IMR-90 (cell line): ENCODE measurements around the gene SLC30A10. TPM values are rescaled to one million over a fixed set of nuclear protein-coding genes. Genes with fewer than 3 reads are reported as not detected.

Experiments used
- ATAC-seq: fragments of 200-7000 bp; cut with Tn5 transposase; 2 replicates; pipeline ENCODE4 v1.9.1; 2020; ENCODE audit warnings: low read depth, mild to moderate bottlenecking, moderate library complexity
- BruUV-seq: library from RNA; stranded (reverse); fragments of 400-500 nt; replicated peaks from 2 replicates; lab custom pipeline; 2021; lab: Mats Ljungman, UMichigan
- CTCF ChIA-PET: fragments of 300-600 bp; formaldehyde crosslinking; extraction: SDS; loops from one replicate; lab custom pipeline; 2021; ENCODE audit warnings: antibody characterized with exemption; lab: Yijun Ruan, JAX
- POLR2A ChIA-PET: fragments of 300-600 bp; sonication (Branson Sonifier 250); formaldehyde crosslinking; loops from one replicate; lab custom pipeline; 2022; ENCODE audit warnings: antibody characterized with exemption; ENCODE audit not compliant: unreplicated experiment; lab: Charles Lee
- DNase-seq: peaks from one replicate; pipeline ENCODE4 v3.0.0; 2013
- H2AFZ ChIP-seq: replicated peaks from 2 replicates; pipeline ENCODE3; 2013; ENCODE audit warnings: low read length, mild to moderate bottlenecking; ENCODE audit not compliant: poor library complexity
- H2AK5ac ChIP-seq: 2 replicates; pipeline ENCODE4 v1.6.1; 2013; ENCODE audit warnings: low read depth, low read length, inconsistent platforms
- H2AK9ac ChIP-seq: replicated peaks from 2 replicates; pipeline ENCODE3; 2013; ENCODE audit warnings: mild to moderate bottlenecking, low read depth, low read length, moderate library complexity; ENCODE audit not compliant: poor library complexity
- H2BK120ac ChIP-seq: 2 replicates; pipeline ENCODE4 v1.6.1; 2013; ENCODE audit warnings: low read depth, low read length, inconsistent platforms
- H2BK15ac ChIP-seq: 3 replicates; pipeline ENCODE4 v1.6.1; 2013; ENCODE audit warnings: low read depth, low read length, inconsistent platforms
- H2BK20ac ChIP-seq: 2 replicates; pipeline ENCODE4 v1.6.1; 2013; ENCODE audit warnings: low read depth, mild to moderate bottlenecking, inconsistent platforms, low read length, moderate library complexity
- H2BK5ac ChIP-seq: 2 replicates; pipeline ENCODE4 v1.6.1; 2013; ENCODE audit warnings: mild to moderate bottlenecking, low read depth, low read length, inconsistent platforms; ENCODE audit not compliant: poor library complexity, severe bottlenecking
- H3K14ac ChIP-seq: replicated peaks from 2 replicates; pipeline ENCODE4 v1.6.1; 2013; ENCODE audit warnings: low read depth, low read length, inconsistent platforms
- H3K18ac ChIP-seq: 2 replicates; pipeline ENCODE4 v1.6.1; 2013; ENCODE audit warnings: low read depth, low read length, control low read depth
- H3K23ac ChIP-seq: 2 replicates; pipeline ENCODE4 v1.6.1; 2013; ENCODE audit warnings: low read depth, low read length, inconsistent platforms
- H3K27ac ChIP-seq: 2 replicates; pipeline ENCODE4 v1.5.1; 2013; ENCODE audit warnings: mild to moderate bottlenecking, control low read depth, low read length; ENCODE audit not compliant: insufficient read depth
- H3K27me3 ChIP-seq: 2 replicates; pipeline ENCODE4 v1.6.1; 2013; ENCODE audit warnings: low read length; ENCODE audit not compliant: control insufficient read depth, insufficient read depth
- H3K36me3 ChIP-seq: 2 replicates; pipeline ENCODE4 v1.6.1; 2013; ENCODE audit warnings: low read length, mixed read lengths; ENCODE audit not compliant: control insufficient read depth, insufficient read depth
- H3K4ac ChIP-seq: 2 replicates; pipeline ENCODE4 v1.6.1; 2013; ENCODE audit warnings: low read depth, low read length, inconsistent platforms
- H3K4me1 ChIP-seq: 2 replicates; pipeline ENCODE4 v1.6.1; 2013; ENCODE audit warnings: low read length, mixed read lengths; ENCODE audit not compliant: control insufficient read depth, insufficient read depth
- H3K4me2 ChIP-seq: 2 replicates; pipeline ENCODE4 v1.6.1; 2013; ENCODE audit warnings: low read depth, mild to moderate bottlenecking, control low read depth, low read length, moderate library complexity
- H3K4me3 ChIP-seq: 2 replicates; pipeline ENCODE4 v1.5.1; 2013; ENCODE audit warnings: low read depth, mild to moderate bottlenecking, control low read depth, low read length, moderate library complexity; ENCODE audit not compliant: insufficient read depth
- H3K56ac ChIP-seq: 2 replicates; pipeline ENCODE4 v1.6.1; 2013; ENCODE audit warnings: low read length, inconsistent platforms; ENCODE audit not compliant: insufficient read depth; ENCODE audit errors: extremely low read depth
- H3K79me1 ChIP-seq, 2 experiments: 2 replicates each; pipeline ENCODE4 v1.6.1; 2013; ENCODE audit warnings: low read length in 2 of 2, inconsistent platforms in 1 of 2, low read depth in 1 of 2
- H3K9ac ChIP-seq: 2 replicates; pipeline ENCODE4 v1.6.1; 2013; ENCODE audit warnings: low read depth, low read length, control low read depth
- H3K9me1 ChIP-seq: 2 replicates; pipeline ENCODE4 v1.6.1; 2013; ENCODE audit warnings: low read length, inconsistent platforms; ENCODE audit not compliant: insufficient read depth
- H3K9me3 ChIP-seq: 2 replicates; pipeline ENCODE4 v1.6.1; 2013; ENCODE audit warnings: low read length; ENCODE audit not compliant: control insufficient read depth, insufficient read depth
- H4K20me1 ChIP-seq: 2 replicates; pipeline ENCODE4 v1.6.1; 2013; ENCODE audit warnings: low read length, inconsistent platforms; ENCODE audit not compliant: insufficient read depth
- H4K5ac ChIP-seq: 2 replicates; pipeline ENCODE4 v1.6.1; 2013; ENCODE audit warnings: mild to moderate bottlenecking, low read depth, low read length, control low read depth
- H4K8ac ChIP-seq, 2 experiments: 2 replicates each; pipeline ENCODE4 v1.6.1; 2013; ENCODE audit warnings: low read depth in 2 of 2, low read length in 2 of 2, control low read depth in 1 of 2, inconsistent platforms in 1 of 2
- H4K91ac ChIP-seq: 2 replicates; pipeline ENCODE4 v1.6.1; 2013; ENCODE audit warnings: low read depth, low read length, inconsistent platforms; ENCODE audit not compliant: insufficient read depth
- CHD1 ChIP-seq: IDR thresholded peaks from 2 replicates; pipeline ENCODE4 v1.6.1; 2012; ENCODE audit warnings: low read depth, low read length, improper control_type of control experiment
- CTCF ChIP-seq: conservative IDR thresholded peaks from 2 replicates; pipeline ENCODE4 v1.5.1; 2012; ENCODE audit warnings: mild to moderate bottlenecking, low read depth, low read length, improper control_type of control experiment
- FOS ChIP-seq: fragments of 150-350 bp; IDR thresholded peaks from 2 replicates; pipeline ENCODE4 v1.6.1; 2016; ENCODE audit warnings: low read depth, low read length
- MAFK ChIP-seq: IDR thresholded peaks from 2 replicates; pipeline ENCODE4 v1.6.1; 2012; ENCODE audit warnings: low read depth, low read length, improper control_type of control experiment
- MAZ ChIP-seq: IDR thresholded peaks from 2 replicates; pipeline ENCODE4 v1.6.1; 2012; ENCODE audit warnings: low read depth, mild to moderate bottlenecking, low read length, improper control_type of control experiment, moderate library complexity, borderline replicate concordance
- NFE2L2 ChIP-seq: fragments of 150-350 bp; IDR thresholded peaks from 2 replicates; pipeline ENCODE4 v1.6.1; 2016; ENCODE audit warnings: low read depth, mild to moderate bottlenecking, low read length
- RFX5 ChIP-seq: IDR thresholded peaks from 2 replicates; pipeline ENCODE4 v1.8.0; 2012; ENCODE audit warnings: low read depth, mild to moderate bottlenecking, low read length, moderate library complexity
- SMC3 ChIP-seq: fragments of 150-350 bp; IDR thresholded peaks from 2 replicates; pipeline ENCODE4 v1.6.1; 2016; ENCODE audit warnings: low read depth, mild to moderate bottlenecking, antibody characterized with exemption, low read length, moderate library complexity
- WGBS, 2 experiments: methylation state at CpG; one replicate each; pipeline versions ENCODE4 v1.1.5 to v1.1.7; 2013; ENCODE audit warnings: missing lambda C conversion rate in 2 of 2; ENCODE audit not compliant: insufficient read length in 1 of 2; ENCODE audit errors: extremely low coverage in 2 of 2; 5-methylcytosine and 5-hydroxymethylcytosine counted together
- dilution Hi-C: fragments of 300-500 bp; cut with HindIII; formaldehyde crosslinking; loops from one replicate; pipeline ENCODE4 v1.14.3; 2018; ENCODE audit warnings: low sequenced_read_pairs; ENCODE audit not compliant: unreplicated experiment
- in situ Hi-C: fragments of 300-500 bp; cut with MboI; formaldehyde crosslinking; loops from 3 replicates; pipeline ENCODE4 v1.14.3; 2019; ENCODE audit warnings: low sequenced_read_pairs, inconsistent platforms, mixed read lengths
- intact Hi-C: fragments of 100-400 bp; cut with micrococcal nuclease; formaldehyde crosslinking; loops from 2 replicates; pipeline ENCODE4 v1.10.0; 2022
- polyA plus RNA-seq, 3 experiments: library from polyadenylated mRNA; depleted of rRNA; stranded (reverse); fragments of >200 nt; gene quantifications; 2 replicates each; pipeline ENCODE4 v1.2.3, GENCODE V29; 2012; ENCODE audit warnings: low replicate concordance in 1 of 3
- total RNA-seq: library from RNA; depleted of rRNA; stranded (reverse); fragments of >200 nt; gene quantifications from 2 replicates; pipeline ENCODE4 v1.2.3, GENCODE V29; 2012
- TF ChIP-seq, protein P1 (sequence below): fragments of 150-350 bp; IDR thresholded peaks from 2 replicates; pipeline ENCODE4 v1.6.1; 2017; ENCODE audit warnings: mild to moderate bottlenecking, antibody characterized with exemption, low read length, low read depth

The SLC30A10 gene
- total and polyA plus RNA-seq, 2 of the 4 experiments (the other 2 are of a cell fraction), result not detected

- Histone ChIP-seq H2BK120ac (no peak overlapping the region), H2AFZ (no peak overlapping the region), H3K14ac (no peak overlapping the region), H3K56ac (no peak overlapping the region), H3K9ac (no peak overlapping the region), H3K79me1 (no peaks in the 10 kb centered on the region), H3K4me1 (no peaks in the 10 kb centered on the region), H4K8ac (no peak overlapping the region), H4K20me1 (no peaks in the 10 kb centered on the region), H4K5ac (no peak overlapping the region), H3K36me3 (no peaks in the 10 kb centered on the region), H3K27me3 (no peaks in the 10 kb centered on the region), H3K27ac (no peak overlapping the region), H2BK15ac (no peak overlapping the region), H2AK9ac (no peak overlapping the region), H3K4me2 (no peak overlapping the region), H4K91ac (no peak overlapping the region), H2BK5ac (no peak overlapping the region), H3K9me3 (no peaks in the 10 kb centered on the region), H3K9me1 (no peaks in the 10 kb centered on the region), H3K4me3 (no peak overlapping the region), H3K4ac (no peak overlapping the region), H2AK5ac (no peak overlapping the region), H2BK20ac (no peak overlapping the region), H3K23ac (no peak overlapping the region), H3K18ac (no peak overlapping the region)
- TF ChIP-seq FOS, result no peak
- TF ChIP-seq RFX5, result no peak
- TF ChIP-seq CHD1, result no peak
- TF ChIP-seq MAZ, result no peak
- no peak for TF ChIP-seq NFE2L2
- no peak for TF ChIP-seq SMC3
- TF ChIP-seq, protein P1, sequence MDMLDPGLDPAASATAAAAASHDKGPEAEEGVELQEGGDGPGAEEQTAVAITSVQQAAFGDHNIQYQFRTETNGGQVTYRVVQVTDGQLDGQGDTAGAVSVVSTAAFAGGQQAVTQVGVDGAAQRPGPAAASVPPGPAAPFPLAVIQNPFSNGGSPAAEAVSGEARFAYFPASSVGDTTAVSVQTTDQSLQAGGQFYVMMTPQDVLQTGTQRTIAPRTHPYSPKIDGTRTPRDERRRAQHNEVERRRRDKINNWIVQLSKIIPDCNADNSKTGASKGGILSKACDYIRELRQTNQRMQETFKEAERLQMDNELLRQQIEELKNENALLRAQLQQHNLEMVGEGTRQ, result no peak
- TF ChIP-seq MAFK, result no peak
- no peak for TF ChIP-seq CTCF
- ChIA-PET CTCF (no interaction called here), POLR2A (no interaction called here)
- DNase-seq, result no peak
- 88% methylated on average over 2 of the region's 3 CpGs; no CpG with 5 or more reads in 1 of the 2 experiments for WGBS, 2 experiments
- in situ Hi-C loops (no loop called here), dilution Hi-C loops (no loop called here), intact Hi-C loops (no loop called here)
- ATAC-seq, result no peak
- BruUV-seq, result no TSS peak
These were observed 33.3 kb upstream of the SLC30A10 start for GRCh38 chr1:219961684-219962083.
